Stimulated activated CD8-positive, alpha-beta memory T cell treated with anti-CD3 and anti-CD28 coated beads, Interleukin-15, amount 100 ng/mL, for 4 hours (primary cell): ENCODE measurements around the gene TTC33.
A peak's percentile ranks its signal among the peaks of the same experiment; 100 is the strongest.
"Not testable (repeated sequence)": the region's sequence is repeated elsewhere in the genome, so short reads cannot be mapped to it uniquely, and the experiment has no call there.

ENCODE experiments used
- DNase-seq, 2 donors: peaks; one replicate each; pipeline ENCODE4 v3.0.0-alpha.2; 2020; ENCODE audit warnings: low read depth in 2 of 2

Gene TTC33

GRCh38 chr5:40755407-40756365 lies at the start of gene TTC33:
Gene TTC33, minus strand, starts transcription at chr5:40755961. Its CDS starts 8,943 bp downstream, at chr5:40747018.
- peak; percentile 85 to 94 for DNase-seq

GRCh38 chr5:40801771-40802562 lies 46.2 kb upstream of the TTC33 start:
- no peak for DNase-seq

GRCh38 chr5:40799258-40799657 lies 43.5 kb upstream of the TTC33 start:
- no peak for DNase-seq

GRCh38 chr5:40798801-40799210 lies 43.0 kb upstream of the TTC33 start:
- no peak for DNase-seq

- DNase-seq = peak; percentile 76 to 85
Observed at GRCh38 chr5:40798012-40798800, 42.4 kb upstream of the TTC33 start, which contains the start of gene PRKAA1. Gene PRKAA1, minus strand, starts transcription at chr5:40798374. Its CDS starts 185 bp downstream, at chr5:40798189.

- peak; percentile 58 to 60 for DNase-seq
Observed at GRCh38 chr5:40797273-40798011, 41.7 kb upstream of the TTC33 start.

- no peak for DNase-seq
Observed at GRCh38 chr5:40796487-40796889, 40.7 kb upstream of the TTC33 start.

GRCh38 chr5:40794877-40795276 lies 39.1 kb upstream of the TTC33 start:
- not testable (repeated sequence) for DNase-seq

- DNase-seq = not testable (repeated sequence)
Observed at GRCh38 chr5:40794340-40794739, 38.6 kb upstream of the TTC33 start.

GRCh38 chr5:40792691-40793090 lies 36.9 kb upstream of the TTC33 start:
- not testable (repeated sequence) for DNase-seq

GRCh38 chr5:40791715-40792139 lies 36.0 kb upstream of the TTC33 start:
- no peak for DNase-seq

GRCh38 chr5:40790947-40791593 lies 35.3 kb upstream of the TTC33 start:
- DNase-seq = no peak

GRCh38 chr5:40788941-40789340 lies 33.2 kb upstream of the TTC33 start:
- DNase-seq = not testable (repeated sequence)

- no peak for DNase-seq
Observed at GRCh38 chr5:40787986-40788385, 32.2 kb upstream of the TTC33 start.

GRCh38 chr5:40786664-40787063 lies 30.9 kb upstream of the TTC33 start:
- not testable (repeated sequence) for DNase-seq

- DNase-seq = no peak
Observed at GRCh38 chr5:40784916-40785315, 29.2 kb upstream of the TTC33 start.

GRCh38 chr5:40784027-40784653 lies 28.4 kb upstream of the TTC33 start:
- DNase-seq = no peak

GRCh38 chr5:40781843-40782409 lies 26.2 kb upstream of the TTC33 start:
- DNase-seq = no peak

GRCh38 chr5:40780858-40781257 lies 25.1 kb upstream of the TTC33 start:
- DNase-seq = no peak
